Spinal cord (tissue), 10 donors: Measurements from ENCODE around the gene NQO2. TPM values are rescaled to one million over a fixed set of nuclear protein-coding genes. Genes with fewer than 3 reads are reported as not detected.
"Not testable (repeated sequence)": the region's sequence is repeated elsewhere in the genome, so short reads cannot be mapped to it uniquely, and the experiment has no call there.

ENCODE experiments used
- DNase-seq, 6 donors: peaks; one replicate each; pipeline versions ENCODE4 v3.0.0 to v3.0.0-alpha.2; 2013 to 2015; ENCODE audit warnings: low spot score in 6 of 6, low read depth in 4 of 6
- H3K27ac ChIP-seq: one replicate; pipeline ENCODE4 v1.5.1; 2013; ENCODE audit warnings: low read depth, low read length, control low read depth
- H3K27me3 ChIP-seq: one replicate; pipeline ENCODE4 v1.6.1; 2013; ENCODE audit warnings: low read length; ENCODE audit not compliant: control insufficient read depth, insufficient read depth
- H3K36me3 ChIP-seq: one replicate; pipeline ENCODE4 v1.6.1; 2013; ENCODE audit warnings: low read length; ENCODE audit not compliant: control insufficient read depth, insufficient read depth
- H3K4me1 ChIP-seq: one replicate; pipeline ENCODE4 v1.6.1; 2013; ENCODE audit warnings: low read length; ENCODE audit not compliant: control insufficient read depth, insufficient read depth
- H3K4me3 ChIP-seq: one replicate; pipeline ENCODE4 v1.5.1; 2013; ENCODE audit warnings: low read depth, low read length, control low read depth
- H3K9me3 ChIP-seq: one replicate; pipeline ENCODE4 v1.6.1; 2013; ENCODE audit warnings: low read length; ENCODE audit not compliant: control insufficient read depth, insufficient read depth
- WGBS: methylation state at CpG from one replicate; pipeline ENCODE4 v1.1.5; 2013; ENCODE audit warnings: missing lambda C conversion rate; ENCODE audit not compliant: insufficient coverage; 5-methylcytosine and 5-hydroxymethylcytosine counted together
- polyA plus RNA-seq, 2 donors: library from polyadenylated mRNA; unstranded; fragments of 120-200 nt; gene quantifications; one replicate each; pipeline ENCODE4 v1.2.1, GENCODE V29; 2013; ENCODE audit not compliant: insufficient read length in 2 of 2
- total RNA-seq, 2 donors: library from RNA; depleted of rRNA in 1 of 2; stranded (reverse); fragments of 120-200 nt in 1 of 2; fragments of >200 nt in 1 of 2; gene quantifications; one replicate each; pipeline versions ENCODE4 v1.2.3 to v1.2.4, GENCODE V29; 2013 to 2014
- donor health status: healthy.

The NQO2 gene
- total and polyA plus RNA-seq, 4 donors: 12.2 to 63.0 (median 42.8) TPM

GRCh38 chr6:3007571-3007970, 7.9 kb downstream of the NQO2 start:
- H3K9me3 ChIP-seq: peaks cover 2% of the 10 kb centered on the region
- H3K4me1 ChIP-seq: no peaks in the 10 kb centered on the region
- H3K27ac ChIP-seq: no peak overlapping the region
- H3K27me3 ChIP-seq: no peaks in the 10 kb centered on the region
- WGBS: 70% methylated on average over 3 of the region's 3 CpGs
- no peak for DNase-seq
- H3K36me3 ChIP-seq: peaks cover 25% of the 10 kb centered on the region
- no peak overlapping the region for H3K4me3 ChIP-seq

- H3K27me3 ChIP-seq, H3K9me3 ChIP-seq, H3K4me3 ChIP-seq, DNase-seq, H3K4me1 ChIP-seq, H3K27ac ChIP-seq: not testable (repeated sequence)
- 50% methylated on average over 10 of the region's 17 CpGs for WGBS
- H3K36me3 ChIP-seq: peaks cover 29% of the 10 kb centered on the region
These were observed 9.1 kb downstream of the NQO2 start for GRCh38 chr6:3008712-3009265.

- DNase-seq: no peak
- H3K4me3 ChIP-seq: no peak overlapping the region
- peaks cover 2% of the 10 kb centered on the region for H3K9me3 ChIP-seq
- WGBS: 100% methylated on average over 1 of the region's 3 CpGs
- no peaks in the 10 kb centered on the region for H3K27me3 ChIP-seq
- no peak overlapping the region for H3K27ac ChIP-seq
- peaks cover 30% of the 10 kb centered on the region for H3K36me3 ChIP-seq
- no peaks in the 10 kb centered on the region for H3K4me1 ChIP-seq
These were observed 10.2 kb downstream of the NQO2 start for GRCh38 chr6:3009930-3010329.

GRCh38 chr6:3011158-3011557, 11.5 kb downstream of the NQO2 start:
- H3K4me3 ChIP-seq: no peak overlapping the region
- no peak overlapping the region for H3K27ac ChIP-seq
- no peaks in the 10 kb centered on the region for H3K27me3 ChIP-seq
- H3K4me1 ChIP-seq: no peaks in the 10 kb centered on the region
- DNase-seq: no peak
- peaks cover 2% of the 10 kb centered on the region for H3K9me3 ChIP-seq
- peaks cover 32% of the 10 kb centered on the region for H3K36me3 ChIP-seq

- no peak for DNase-seq
- peaks cover 35% of the 10 kb centered on the region for H3K36me3 ChIP-seq
- no peaks in the 10 kb centered on the region for H3K4me1 ChIP-seq
- H3K27ac ChIP-seq: no peak overlapping the region
- H3K9me3 ChIP-seq: peaks cover 2% of the 10 kb centered on the region
- no peaks in the 10 kb centered on the region for H3K27me3 ChIP-seq
- no peak overlapping the region for H3K4me3 ChIP-seq
These were observed 11.9 kb downstream of the NQO2 start for GRCh38 chr6:3011592-3011991.

- 81% methylated on average over 2 of the region's 2 CpGs for WGBS
- Histone ChIP-seq H3K27ac (no peak overlapping the region), H3K36me3 (peaks cover 41% of the 10 kb centered on the region), H3K9me3 (peaks cover 2% of the 10 kb centered on the region), H3K4me3 (no peak overlapping the region), H3K27me3 (no peaks in the 10 kb centered on the region), H3K4me1 (no peaks in the 10 kb centered on the region)
- no peak for DNase-seq
These were observed 13.8 kb downstream of the NQO2 start for GRCh38 chr6:3013486-3013885.

- WGBS: 99% methylated on average over 15 of the region's 18 CpGs
- Histone ChIP-seq H3K9me3 (peaks cover 2% of the 10 kb centered on the region), H3K4me1 (no peaks in the 10 kb centered on the region), H3K36me3 (peaks cover 41% of the 10 kb centered on the region), H3K4me3 (no peak overlapping the region), H3K27me3 (no peaks in the 10 kb centered on the region), H3K27ac (no peak overlapping the region)
- no peak for DNase-seq
These were observed 14.4 kb downstream of the NQO2 start for GRCh38 chr6:3013901-3014674.

- H3K4me3 ChIP-seq: no peak overlapping the region
- H3K4me1 ChIP-seq: no peaks in the 10 kb centered on the region
- no peaks in the 10 kb centered on the region for H3K27me3 ChIP-seq
- H3K9me3 ChIP-seq: peaks cover 2% of the 10 kb centered on the region
- no peak overlapping the region for H3K27ac ChIP-seq
- peaks cover 41% of the 10 kb centered on the region for H3K36me3 ChIP-seq
- DNase-seq: no peak
- WGBS: 83% methylated on average over 2 of the region's 4 CpGs
These were observed 15.0 kb downstream of the NQO2 start for GRCh38 chr6:3014675-3015066.

GRCh38 chr6:3015144-3015543, 15.4 kb downstream of the NQO2 start:
- Histone ChIP-seq H3K27ac (no peak overlapping the region), H3K4me1 (no peaks in the 10 kb centered on the region), H3K9me3 (peaks cover 2% of the 10 kb centered on the region), H3K36me3 (peaks cover 41% of the 10 kb centered on the region), H3K4me3 (no peak overlapping the region), H3K27me3 (no peaks in the 10 kb centered on the region)
- DNase-seq: no peak
- WGBS: 96% methylated on average over 10 of the region's 10 CpGs
